ENCODE measurements around the gene HNF1B.

GRCh38 chr17:37745801-37746426, 1.1 kb upstream of the HNF1B start:
- no peak for TF ChIP-seq CTCF (conservative IDR thresholded peaks at IDR 0.05; ENCODE audit: low read length)
- TF ChIP-seq EZH2phosphoT487 (IDR thresholded peaks at IDR 0.05; ENCODE audit: borderline replicate concordance, low read depth, low read length) = no peak
